Right lobe of liver (tissue), 6 donors: ENCODE results near the gene ANAPC2. TPM values are rescaled to one million over a fixed set of nuclear protein-coding genes. Genes with fewer than 3 reads are reported as not detected.

ENCODE experiments used
- ATAC-seq, 4 donors: fragments of 200-7000 bp; cut with Tn5 transposase; one replicate each; pipeline ENCODE4 v1.9.1; 2020; ENCODE audit warnings: mild to moderate bottlenecking in 4 of 4, moderate library complexity in 4 of 4
- DNase-seq, 3 donors: peaks; one replicate each; pipeline ENCODE4 v3.0.0-alpha.2; 2020
- H3K27ac ChIP-seq, 3 donors: fragments of 200-600 bp; one replicate each; pipeline ENCODE4 v1.8.0; 2022
- H3K27me3 ChIP-seq, 2 donors: fragments of 200-600 bp; one replicate each; pipeline ENCODE4 v1.8.0; 2022
- H3K36me3 ChIP-seq, 4 donors: fragments of 200-600 bp; sonication (generic) in 1 of 4; one replicate each; pipeline versions ENCODE4 v1.5.1 to v1.8.0; 2017 to 2022; ENCODE audit warnings: control low read depth in 1 of 4
- H3K4me1 ChIP-seq, 4 donors: fragments of 200-600 bp; sonication (generic) in 1 of 4; one replicate each; pipeline versions ENCODE4 v1.5.1 to v1.8.0; 2017 to 2022; ENCODE audit warnings: control low read depth in 1 of 4
- H3K4me3 ChIP-seq, 3 donors: fragments of 200-600 bp; one replicate each; pipeline ENCODE4 v1.8.0; 2022
- H3K9me3 ChIP-seq, 4 donors: fragments of 200-600 bp; sonication (generic) in 1 of 4; one replicate each; pipeline versions ENCODE4 v1.5.1 to v1.8.0; 2017 to 2022; ENCODE audit warnings: control low read depth in 1 of 4
- CTCF ChIP-seq, 4 donors: fragments of 200-600 bp in 3 of 4; fragments of 450-650 bp in 1 of 4; IDR thresholded peaks; one replicate each; pipeline versions ENCODE4 v1.5.1 to v1.8.0; 2016 to 2022; ENCODE audit warnings: antibody characterized with exemption in 4 of 4, mild to moderate bottlenecking in 2 of 4
- POLR2A ChIP-seq: fragments of 450-650 bp; IDR thresholded peaks from one replicate; pipeline ENCODE4 v1.6.1; 2017; ENCODE audit warnings: antibody characterized with exemption, mild to moderate bottlenecking
- WGBS: methylation state at CpG from one replicate; pipeline ENCODE4 v1.1.6; 2018; ENCODE audit warnings: low coverage, low lambda C conversion rate; ENCODE audit not compliant: insufficient coverage; ENCODE audit errors: missing lambda C conversion rate; 5-methylcytosine and 5-hydroxymethylcytosine counted together
- intact Hi-C, 2 donors: fragments of 100-400 bp; cut with DNase I; formaldehyde crosslinking; loops; one replicate each; pipeline versions ENCODE4 v1.11.2 to v1.14.1; 2022
- microRNA-seq, 2 donors: library from miRNA; unstranded; fragments of <30 nt; microRNA quantifications; one replicate each; pipeline ENCODE4, GENCODE V29; 2019 to 2020
- small RNA-seq, 2 experiments: library from RNA; depleted of rRNA; stranded (forward); fragments of <200 nt; gene quantifications; one replicate each; pipeline ENCODE3, GENCODE V24; 2016
- total RNA-seq, 6 experiments: library from RNA; depleted of rRNA in 2 of 6; stranded (reverse); fragments of >200 nt in 2 of 6; fragmentation: NEBNext Ultra II Directional in 3 of 6; extraction: Animal tissue kit (Norgen Biotek cat#: 25700) in 3 of 6; gene quantifications; one replicate each; pipeline versions ENCODE4 v1.1.0 to v1.2.4, GENCODE V29; 2016 to 2023
- donor health status: DM: no; HTN: yes; CAD: no.
- donor health status: DM: no; HTN: no; CAD: no.
- donor health status: DM: no; HTN: no; CAD: no.
- donor health status: DM: no; HTN: yes; CAD: no.
- donor health status: DM: no; HTN: yes; CAD: no.

The ANAPC2 gene
- total RNA-seq, 6 experiments from 2014 or later, result 16.1 to 36.5 (median 27.9) TPM

- Histone ChIP-seq H3K9me3 (no peaks in the 10 kb centered on the region), H3K4me1 (peaks cover 0 to 15% (median 4%) of the 10 kb centered on the region in 4 donors), H3K27me3 (no peaks in the 10 kb centered on the region), H3K27ac (peak overlapping the region in 2 of 3 donors; percentile 24 to 54), H3K36me3 (no peaks in the 10 kb centered on the region), H3K4me3 (no peak overlapping the region)
- ATAC-seq (no peak), DNase-seq (no peak)
- TF ChIP-seq POLR2A (no peak), CTCF (IDR thresholded peaks at IDR 0.05) (no peak)
- intact Hi-C loops, result no loop called here
- 38% methylated on average over 3 of the region's 3 CpGs for WGBS
Observed at GRCh38 chr9:137126786-137127185, 61.6 kb downstream of the ANAPC2 start.

Small RNA genes within 50 kb of the gene (microRNA-seq; reads per million reads assigned to microRNA genes)
- gene MIR3621, result 0 reads per million in 2 donors

Small RNA genes within 50 kb of the gene (small RNA-seq; reads per million reads assigned to genes)
- gene MIR3621, result 0 reads per million in 2 experiments

Other genes starting within 250 kb of the ANAPC2 start
- 100 to 1,000 TPM in 3 of 6 experiments, 10 to 100 TPM in 3; 84.0 to 290 (median 97.4) TPM for gene FBXW5, start 243.8 kb downstream of the ANAPC2 start, total RNA-seq
- gene C8G, start 243.3 kb downstream of the ANAPC2 start, total RNA-seq, result 100 to 1,000 TPM; 248 to 755 (median 453) TPM
- 10 to 100 TPM in 5 of 6 experiments, 1 to 10 TPM in 1; 2.7 to 36.4 (median 20.3) TPM for gene LCN12, start 236.3 kb downstream of the ANAPC2 start, total RNA-seq
- gene PTGDS, start 211.1 kb downstream of the ANAPC2 start, total RNA-seq, result 10 to 100 TPM in 2 of 6 experiments, 1 to 10 TPM in 4; 4.3 to 21.9 (median 6.0) TPM
- not detected for gene LCNL1, start 205.6 kb downstream of the ANAPC2 start, total RNA-seq
- 10 to 100 TPM; 13.8 to 34.5 (median 23.3) TPM for gene PAXX, start 196.1 kb downstream of the ANAPC2 start, total RNA-seq
- gene CLIC3, start 192.0 kb downstream of the ANAPC2 start, total RNA-seq, result under 1 TPM in 2 of 6 experiments, not detected in 4; 0.37 to 0.51 TPM
- gene ABCA2, start 160.3 kb downstream of the ANAPC2 start, total RNA-seq, result 10 to 100 TPM; 23.7 to 49.2 (median 34.2) TPM
- gene FUT7, start 156.5 kb downstream of the ANAPC2 start, total RNA-seq, result under 1 TPM in 2 of 6 experiments, not detected in 4; 0.12 to 0.13 TPM
- gene NPDC1, start 142.4 kb downstream of the ANAPC2 start, total RNA-seq, result 10 to 100 TPM in 5 of 6 experiments, 1 to 10 TPM in 1; 9.3 to 14.9 (median 12.2) TPM
- gene ENTPD2, start 134.5 kb downstream of the ANAPC2 start, total RNA-seq, result 1 to 10 TPM in 2 of 6 experiments, under 1 TPM in 4; 0.50 to 2.1 (median 0.80) TPM
- under 1 TPM in 5 of 6 experiments, not detected in 1; 0.05 to 0.43 (median 0.22) TPM for gene SAPCD2, start 118.0 kb downstream of the ANAPC2 start, total RNA-seq
- gene UAP1L1, start 111.0 kb downstream of the ANAPC2 start, total RNA-seq, result 1 to 10 TPM; 1.3 to 4.9 (median 1.9) TPM
- gene MAN1B1, start 101.6 kb downstream of the ANAPC2 start, total RNA-seq, result 10 to 100 TPM; 24.0 to 39.1 (median 28.8) TPM
- 10 to 100 TPM; 62.2 to 86.2 (median 66.2) TPM for gene DPP7, start 73.8 kb downstream of the ANAPC2 start, total RNA-seq
- gene GRIN1, start 49.4 kb downstream of the ANAPC2 start, total RNA-seq, result not detected
- gene LRRC26, start 18.5 kb downstream of the ANAPC2 start, total RNA-seq, result under 1 TPM in 2 of 6 experiments, not detected in 4; 0.17 to 0.18 TPM
- gene TMEM210, start 16.5 kb downstream of the ANAPC2 start, total RNA-seq, result not detected
- gene SSNA1, start 116 bp upstream of the ANAPC2 start, total RNA-seq, result 10 to 100 TPM; 21.5 to 53.3 (median 25.5) TPM
- 10 to 100 TPM; 12.1 to 28.9 (median 18.1) TPM for gene TPRN, start 12.2 kb upstream of the ANAPC2 start, total RNA-seq
- gene TMEM203, start 17.1 kb upstream of the ANAPC2 start, total RNA-seq, result 10 to 100 TPM; 17.7 to 28.0 (median 23.9) TPM
- 1 to 10 TPM; 4.7 to 9.6 (median 7.4) TPM for gene NDOR1, start 17.1 kb upstream of the ANAPC2 start, total RNA-seq
- 10 to 100 TPM in 1 of 6 experiments, 1 to 10 TPM in 5; 3.5 to 12.2 (median 4.5) TPM for gene RNF208, start 33.7 kb upstream of the ANAPC2 start, total RNA-seq
- gene CYSRT1, start 36.6 kb upstream of the ANAPC2 start, total RNA-seq, result 1 to 10 TPM in 1 of 6 experiments, under 1 TPM in 4, not detected in 1; 0.20 to 1.2 (median 0.31) TPM
- not detected for gene RNF224, start 38.9 kb upstream of the ANAPC2 start, total RNA-seq
- gene SLC34A3, start 42.3 kb upstream of the ANAPC2 start, total RNA-seq, result not detected
- 100 to 1,000 TPM in 5 of 6 experiments, 10 to 100 TPM in 1; 88.4 to 274 (median 124) TPM for gene TUBB4B, start 52.7 kb upstream of the ANAPC2 start, total RNA-seq
- not detected for gene STPG3, start 62.7 kb upstream of the ANAPC2 start, total RNA-seq
- gene NELFB, start 66.8 kb upstream of the ANAPC2 start, total RNA-seq, result 10 to 100 TPM; 15.6 to 21.6 (median 20.1) TPM
- gene TOR4A, start 89.2 kb upstream of the ANAPC2 start, total RNA-seq, result 1 to 10 TPM; 2.2 to 4.9 (median 3.7) TPM
- gene NRARP, start 113.7 kb upstream of the ANAPC2 start, total RNA-seq, result 1 to 10 TPM in 3 of 6 experiments, under 1 TPM in 3; 0.57 to 2.3 (median 0.98) TPM
- 10 to 100 TPM in 3 of 6 experiments, 1 to 10 TPM in 3; 3.3 to 14.4 (median 10.6) TPM for gene EXD3, start 234.6 kb upstream of the ANAPC2 start, total RNA-seq
- gene NOXA1, start 234.8 kb upstream of the ANAPC2 start, total RNA-seq, result 1 to 10 TPM; 4.7 to 8.0 (median 5.7) TPM